GM12878 (cell line): ENCODE results near the gene KDM1B. TPM values are rescaled to one million over a fixed set of nuclear protein-coding genes. Genes with fewer than 3 reads are reported as not detected.
A peak's percentile ranks its signal among the peaks of the same experiment; 100 is the strongest.

ENCODE experiments used
- CREM ChIP-seq: IDR thresholded peaks from 2 replicates; pipeline ENCODE4 v1.6.1; 2014; ENCODE audit warnings: antibody characterized with exemption, low read depth
- FOXK2 ChIP-seq: fragments of 450-650 bp; IDR thresholded peaks from 2 replicates; pipeline ENCODE4 v1.6.1; 2017; ENCODE audit warnings: mild to moderate bottlenecking, moderate library complexity
- HDAC2 ChIP-seq: fragments of 200-600 bp; sonication (generic); IDR thresholded peaks from 2 replicates; pipeline ENCODE4 v1.6.1; 2017
- LARP7 ChIP-seq: fragments of 450-650 bp; IDR thresholded peaks from 2 replicates; pipeline ENCODE4 v1.6.1; 2017; ENCODE audit warnings: mild to moderate bottlenecking
- MEF2A ChIP-seq: IDR thresholded peaks from 2 replicates; pipeline ENCODE4 v1.6.1; 2011; ENCODE audit warnings: low read depth, mild to moderate bottlenecking, low read length, moderate library complexity; ENCODE audit not compliant: insufficient read depth
- NR2C1 ChIP-seq: fragments of 450-650 bp; IDR thresholded peaks from 2 replicates; pipeline ENCODE4 v1.6.1; 2017; ENCODE audit warnings: antibody characterized with exemption, mild to moderate bottlenecking, moderate library complexity
- PAX8 ChIP-seq: fragments of 450-650 bp; IDR thresholded peaks from 2 replicates; pipeline ENCODE4 v1.6.1; 2017; ENCODE audit warnings: mild to moderate bottlenecking, moderate library complexity
- SMARCA5 ChIP-seq: fragments of 450-650 bp; IDR thresholded peaks from 2 replicates; pipeline ENCODE4 v1.6.1; 2017; ENCODE audit warnings: mild to moderate bottlenecking
- ZNF24 ChIP-seq: fragments of 450-650 bp; IDR thresholded peaks from 2 replicates; pipeline ENCODE4 v1.6.1; 2017; ENCODE audit warnings: antibody characterized with exemption, mild to moderate bottlenecking
- ZZZ3 ChIP-seq: IDR thresholded peaks from 2 replicates; pipeline ENCODE4 v1.6.1; 2011; ENCODE audit warnings: low read depth; ENCODE audit not compliant: control insufficient read depth, insufficient read length
- polyA plus RNA-seq, 11 experiments: library from polyadenylated mRNA; depleted of rRNA in 4 of 11; unstranded in 6 of 11; stranded (reverse) in 5 of 11; fragments of >200 nt; fragmentation: Nextera tagmentation in 4 of 11; fragmentation: Illumina TruSeq in 1 of 11; extraction: Ambion mirVana in 4 of 11; extraction: Trizol in 1 of 11; gene quantifications; 1 replicate in 1 of 11; 2 replicates in 10 of 11; pipeline versions ENCODE4 v1.2.1 to v1.2.3, GENCODE V29; 2011 to 2016; ENCODE audit warnings: inconsistent platforms in 2 of 11, missing spikeins in 2 of 11, low read depth in 1 of 11
- total RNA-seq, 4 experiments: library from RNA; depleted of rRNA in 3 of 4; stranded (reverse); fragments of >200 nt in 3 of 4; fragmentation: Illumina TruSeq in 1 of 4; extraction: Trizol in 1 of 4; gene quantifications; 2 replicates each; pipeline versions ENCODE4 v1.2.1 to v1.2.3, GENCODE V29; 2013 to 2021
- TF ChIP-seq, protein P1 (sequence below): IDR thresholded peaks from 2 replicates; pipeline ENCODE4 v1.6.1; 2012; ENCODE audit warnings: improper control_type of control experiment, low read depth, low read length; ENCODE audit not compliant: insufficient replicate concordance
- TF ChIP-seq, protein P2 (sequence below): fragments of 150-350 bp; IDR thresholded peaks from 2 replicates; pipeline ENCODE4 v1.6.1; 2016; ENCODE audit warnings: low read depth, low read length
- TF ChIP-seq, protein P3 (sequence below), 3 experiments: IDR thresholded peaks in 2 of 3; conservative IDR thresholded peaks in 1 of 3; 2 replicates each; pipeline ENCODE4 v1.5.1; 2011; ENCODE audit warnings: low read depth in 3 of 3, low read length in 3 of 3, mild to moderate bottlenecking in 3 of 3, control low read depth in 2 of 3, moderate library complexity in 2 of 3, inconsistent platforms in 1 of 3, mixed read lengths in 1 of 3; ENCODE audit not compliant: control insufficient read depth in 2 of 3, insufficient read depth in 1 of 3; ENCODE audit errors: extremely low read depth in 1 of 3
- TF ChIP-seq, protein P4 (sequence below): IDR thresholded peaks from 2 replicates; pipeline ENCODE4 v1.6.1; 2011; ENCODE audit warnings: low read depth, low read length, improper control_type of control experiment, borderline replicate concordance
- TF ChIP-seq, protein P5 (sequence below): fragments of 450-650 bp; IDR thresholded peaks from 2 replicates; pipeline ENCODE4 v1.6.1; 2018; ENCODE audit warnings: mild to moderate bottlenecking, low read depth, moderate library complexity; ENCODE audit not compliant: partially characterized antibody

KDM1B gene
- total and polyA plus RNA-seq, 10 of the 15 experiments (the other 5 are each of a cell fraction or from before 2014, with no cell fraction given) = 1.7 to 22.5 (median 13.9) TPM

DNA sequence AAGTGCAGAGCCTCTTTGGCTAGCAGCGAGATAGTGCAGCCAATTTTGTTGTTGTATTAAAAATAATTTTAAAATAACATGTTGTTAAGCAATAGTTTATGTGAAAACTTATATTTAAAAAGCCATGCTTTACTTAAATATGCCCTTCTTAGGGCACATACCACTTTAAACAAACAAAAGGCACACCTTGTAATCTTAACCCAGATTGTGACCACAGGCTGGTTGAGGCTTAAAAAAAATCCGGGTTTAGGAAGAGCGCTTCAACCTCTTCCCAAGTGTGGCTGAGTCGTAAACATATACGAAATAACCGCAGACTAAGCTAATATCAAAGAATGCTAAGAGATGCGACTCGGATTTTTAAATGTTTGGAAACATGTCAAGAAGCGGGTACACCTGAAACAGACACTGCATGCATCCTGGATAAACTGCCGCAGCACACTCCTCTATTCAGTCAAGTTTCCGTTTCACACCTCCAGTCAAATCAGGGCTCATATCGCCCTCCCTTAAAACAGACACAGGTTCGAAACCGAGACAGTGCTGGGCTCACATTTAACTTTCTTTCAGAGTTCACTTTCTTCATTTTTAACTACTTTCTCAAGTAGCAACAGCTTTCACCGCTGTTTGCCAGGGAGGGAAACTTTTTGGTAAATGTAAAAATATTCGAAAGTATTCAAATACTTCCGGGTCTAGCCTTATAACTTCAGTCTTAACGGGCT, 107.6 kb downstream of the KDM1B start (continued):
- TF ChIP-seq, protein P1, sequence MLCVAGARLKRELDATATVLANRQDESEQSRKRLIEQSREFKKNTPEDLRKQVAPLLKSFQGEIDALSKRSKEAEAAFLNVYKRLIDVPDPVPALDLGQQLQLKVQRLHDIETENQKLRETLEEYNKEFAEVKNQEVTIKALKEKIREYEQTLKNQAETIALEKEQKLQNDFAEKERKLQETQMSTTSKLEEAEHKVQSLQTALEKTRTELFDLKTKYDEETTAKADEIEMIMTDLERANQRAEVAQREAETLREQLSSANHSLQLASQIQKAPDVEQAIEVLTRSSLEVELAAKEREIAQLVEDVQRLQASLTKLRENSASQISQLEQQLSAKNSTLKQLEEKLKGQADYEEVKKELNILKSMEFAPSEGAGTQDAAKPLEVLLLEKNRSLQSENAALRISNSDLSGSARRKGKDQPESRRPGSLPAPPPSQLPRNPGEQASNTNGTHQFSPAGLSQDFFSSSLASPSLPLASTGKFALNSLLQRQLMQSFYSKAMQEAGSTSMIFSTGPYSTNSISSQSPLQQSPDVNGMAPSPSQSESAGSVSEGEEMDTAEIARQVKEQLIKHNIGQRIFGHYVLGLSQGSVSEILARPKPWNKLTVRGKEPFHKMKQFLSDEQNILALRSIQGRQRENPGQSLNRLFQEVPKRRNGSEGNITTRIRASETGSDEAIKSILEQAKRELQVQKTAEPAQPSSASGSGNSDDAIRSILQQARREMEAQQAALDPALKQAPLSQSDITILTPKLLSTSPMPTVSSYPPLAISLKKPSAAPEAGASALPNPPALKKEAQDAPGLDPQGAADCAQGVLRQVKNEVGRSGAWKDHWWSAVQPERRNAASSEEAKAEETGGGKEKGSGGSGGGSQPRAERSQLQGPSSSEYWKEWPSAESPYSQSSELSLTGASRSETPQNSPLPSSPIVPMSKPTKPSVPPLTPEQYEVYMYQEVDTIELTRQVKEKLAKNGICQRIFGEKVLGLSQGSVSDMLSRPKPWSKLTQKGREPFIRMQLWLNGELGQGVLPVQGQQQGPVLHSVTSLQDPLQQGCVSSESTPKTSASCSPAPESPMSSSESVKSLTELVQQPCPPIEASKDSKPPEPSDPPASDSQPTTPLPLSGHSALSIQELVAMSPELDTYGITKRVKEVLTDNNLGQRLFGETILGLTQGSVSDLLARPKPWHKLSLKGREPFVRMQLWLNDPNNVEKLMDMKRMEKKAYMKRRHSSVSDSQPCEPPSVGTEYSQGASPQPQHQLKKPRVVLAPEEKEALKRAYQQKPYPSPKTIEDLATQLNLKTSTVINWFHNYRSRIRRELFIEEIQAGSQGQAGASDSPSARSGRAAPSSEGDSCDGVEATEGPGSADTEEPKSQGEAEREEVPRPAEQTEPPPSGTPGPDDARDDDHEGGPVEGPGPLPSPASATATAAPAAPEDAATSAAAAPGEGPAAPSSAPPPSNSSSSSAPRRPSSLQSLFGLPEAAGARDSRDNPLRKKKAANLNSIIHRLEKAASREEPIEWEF = no peak
- TF ChIP-seq NR2C1 (peak; percentile 25; the same call in 1 of the 2 replicates), LARP7 (no peak), ZZZ3 (no peak), HDAC2 (no peak), CREM (no peak; the same call in 1 of the 2 replicates), SMARCA5 (peak; percentile 28; the same call in 1 of the 2 replicates), MEF2A (no peak), PAX8 (no peak), FOXK2 (no peak), ZNF24 (peak; percentile 48; the same call in 1 of the 2 replicates)
- TF ChIP-seq, protein P2, sequence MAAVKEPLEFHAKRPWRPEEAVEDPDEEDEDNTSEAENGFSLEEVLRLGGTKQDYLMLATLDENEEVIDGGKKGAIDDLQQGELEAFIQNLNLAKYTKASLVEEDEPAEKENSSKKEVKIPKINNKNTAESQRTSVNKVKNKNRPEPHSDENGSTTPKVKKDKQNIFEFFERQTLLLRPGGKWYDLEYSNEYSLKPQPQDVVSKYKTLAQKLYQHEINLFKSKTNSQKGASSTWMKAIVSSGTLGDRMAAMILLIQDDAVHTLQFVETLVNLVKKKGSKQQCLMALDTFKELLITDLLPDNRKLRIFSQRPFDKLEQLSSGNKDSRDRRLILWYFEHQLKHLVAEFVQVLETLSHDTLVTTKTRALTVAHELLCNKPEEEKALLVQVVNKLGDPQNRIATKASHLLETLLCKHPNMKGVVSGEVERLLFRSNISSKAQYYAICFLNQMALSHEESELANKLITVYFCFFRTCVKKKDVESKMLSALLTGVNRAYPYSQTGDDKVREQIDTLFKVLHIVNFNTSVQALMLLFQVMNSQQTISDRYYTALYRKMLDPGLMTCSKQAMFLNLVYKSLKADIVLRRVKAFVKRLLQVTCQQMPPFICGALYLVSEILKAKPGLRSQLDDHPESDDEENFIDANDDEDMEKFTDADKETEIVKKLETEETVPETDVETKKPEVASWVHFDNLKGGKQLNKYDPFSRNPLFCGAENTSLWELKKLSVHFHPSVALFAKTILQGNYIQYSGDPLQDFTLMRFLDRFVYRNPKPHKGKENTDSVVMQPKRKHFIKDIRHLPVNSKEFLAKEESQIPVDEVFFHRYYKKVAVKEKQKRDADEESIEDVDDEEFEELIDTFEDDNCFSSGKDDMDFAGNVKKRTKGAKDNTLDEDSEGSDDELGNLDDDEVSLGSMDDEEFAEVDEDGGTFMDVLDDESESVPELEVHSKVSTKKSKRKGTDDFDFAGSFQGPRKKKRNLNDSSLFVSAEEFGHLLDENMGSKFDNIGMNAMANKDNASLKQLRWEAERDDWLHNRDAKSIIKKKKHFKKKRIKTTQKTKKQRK = no peak
- TF ChIP-seq, protein P3, sequence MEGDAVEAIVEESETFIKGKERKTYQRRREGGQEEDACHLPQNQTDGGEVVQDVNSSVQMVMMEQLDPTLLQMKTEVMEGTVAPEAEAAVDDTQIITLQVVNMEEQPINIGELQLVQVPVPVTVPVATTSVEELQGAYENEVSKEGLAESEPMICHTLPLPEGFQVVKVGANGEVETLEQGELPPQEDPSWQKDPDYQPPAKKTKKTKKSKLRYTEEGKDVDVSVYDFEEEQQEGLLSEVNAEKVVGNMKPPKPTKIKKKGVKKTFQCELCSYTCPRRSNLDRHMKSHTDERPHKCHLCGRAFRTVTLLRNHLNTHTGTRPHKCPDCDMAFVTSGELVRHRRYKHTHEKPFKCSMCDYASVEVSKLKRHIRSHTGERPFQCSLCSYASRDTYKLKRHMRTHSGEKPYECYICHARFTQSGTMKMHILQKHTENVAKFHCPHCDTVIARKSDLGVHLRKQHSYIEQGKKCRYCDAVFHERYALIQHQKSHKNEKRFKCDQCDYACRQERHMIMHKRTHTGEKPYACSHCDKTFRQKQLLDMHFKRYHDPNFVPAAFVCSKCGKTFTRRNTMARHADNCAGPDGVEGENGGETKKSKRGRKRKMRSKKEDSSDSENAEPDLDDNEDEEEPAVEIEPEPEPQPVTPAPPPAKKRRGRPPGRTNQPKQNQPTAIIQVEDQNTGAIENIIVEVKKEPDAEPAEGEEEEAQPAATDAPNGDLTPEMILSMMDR (IDR thresholded peaks at IDR 0.05 in 2 of 3, conservative IDR thresholded peaks at IDR 0.05 in 1 of 3; ENCODE audit: control insufficient read depth in 2 of 3, extremely low read depth in 1 of 3, insufficient read depth in 1 of 3, low read depth in 3 of 3, low read length in 3 of 3) = no peak
- TF ChIP-seq, protein P4, sequence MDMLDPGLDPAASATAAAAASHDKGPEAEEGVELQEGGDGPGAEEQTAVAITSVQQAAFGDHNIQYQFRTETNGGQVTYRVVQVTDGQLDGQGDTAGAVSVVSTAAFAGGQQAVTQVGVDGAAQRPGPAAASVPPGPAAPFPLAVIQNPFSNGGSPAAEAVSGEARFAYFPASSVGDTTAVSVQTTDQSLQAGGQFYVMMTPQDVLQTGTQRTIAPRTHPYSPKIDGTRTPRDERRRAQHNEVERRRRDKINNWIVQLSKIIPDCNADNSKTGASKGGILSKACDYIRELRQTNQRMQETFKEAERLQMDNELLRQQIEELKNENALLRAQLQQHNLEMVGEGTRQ = no peak
- TF ChIP-seq, protein P5, sequence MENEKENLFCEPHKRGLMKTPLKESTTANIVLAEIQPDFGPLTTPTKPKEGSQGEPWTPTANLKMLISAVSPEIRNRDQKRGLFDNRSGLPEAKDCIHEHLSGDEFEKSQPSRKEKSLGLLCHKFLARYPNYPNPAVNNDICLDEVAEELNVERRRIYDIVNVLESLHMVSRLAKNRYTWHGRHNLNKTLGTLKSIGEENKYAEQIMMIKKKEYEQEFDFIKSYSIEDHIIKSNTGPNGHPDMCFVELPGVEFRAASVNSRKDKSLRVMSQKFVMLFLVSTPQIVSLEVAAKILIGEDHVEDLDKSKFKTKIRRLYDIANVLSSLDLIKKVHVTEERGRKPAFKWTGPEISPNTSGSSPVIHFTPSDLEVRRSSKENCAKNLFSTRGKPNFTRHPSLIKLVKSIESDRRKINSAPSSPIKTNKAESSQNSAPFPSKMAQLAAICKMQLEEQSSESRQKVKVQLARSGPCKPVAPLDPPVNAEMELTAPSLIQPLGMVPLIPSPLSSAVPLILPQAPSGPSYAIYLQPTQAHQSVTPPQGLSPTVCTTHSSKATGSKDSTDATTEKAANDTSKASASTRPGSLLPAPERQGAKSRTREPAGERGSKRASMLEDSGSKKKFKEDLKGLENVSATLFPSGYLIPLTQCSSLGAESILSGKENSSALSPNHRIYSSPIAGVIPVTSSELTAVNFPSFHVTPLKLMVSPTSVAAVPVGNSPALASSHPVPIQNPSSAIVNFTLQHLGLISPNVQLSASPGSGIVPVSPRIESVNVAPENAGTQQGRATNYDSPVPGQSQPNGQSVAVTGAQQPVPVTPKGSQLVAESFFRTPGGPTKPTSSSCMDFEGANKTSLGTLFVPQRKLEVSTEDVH = no peak
